IMR-90 (cell line): ENCODE measurements around the gene ANK3. TPM values are rescaled to one million over a fixed set of nuclear protein-coding genes. Genes with fewer than 3 reads are reported as not detected.

Experiments used
- ATAC-seq: fragments of 200-7000 bp; cut with Tn5 transposase; 2 replicates; pipeline ENCODE4 v1.9.1; 2020; ENCODE audit warnings: low read depth, mild to moderate bottlenecking, moderate library complexity
- BruUV-seq: library from RNA; stranded (reverse); fragments of 400-500 nt; replicated peaks from 2 replicates; lab custom pipeline; 2021; lab: Mats Ljungman, UMichigan
- CTCF ChIA-PET: fragments of 300-600 bp; formaldehyde crosslinking; extraction: SDS; loops from one replicate; lab custom pipeline; 2021; ENCODE audit warnings: antibody characterized with exemption; lab: Yijun Ruan, JAX
- POLR2A ChIA-PET: fragments of 300-600 bp; sonication (Branson Sonifier 250); formaldehyde crosslinking; loops from one replicate; lab custom pipeline; 2022; ENCODE audit warnings: antibody characterized with exemption; ENCODE audit not compliant: unreplicated experiment; lab: Charles Lee
- DNase-seq: peaks from one replicate; pipeline ENCODE4 v3.0.0; 2013
- H2AFZ ChIP-seq: replicated peaks from 2 replicates; pipeline ENCODE3; 2013; ENCODE audit warnings: low read length, mild to moderate bottlenecking; ENCODE audit not compliant: poor library complexity
- H2AK5ac ChIP-seq: 2 replicates; pipeline ENCODE4 v1.6.1; 2013; ENCODE audit warnings: low read depth, low read length, inconsistent platforms
- H2AK9ac ChIP-seq: replicated peaks from 2 replicates; pipeline ENCODE3; 2013; ENCODE audit warnings: mild to moderate bottlenecking, low read depth, low read length, moderate library complexity; ENCODE audit not compliant: poor library complexity
- H2BK120ac ChIP-seq: 2 replicates; pipeline ENCODE4 v1.6.1; 2013; ENCODE audit warnings: low read depth, low read length, inconsistent platforms
- H2BK15ac ChIP-seq: 3 replicates; pipeline ENCODE4 v1.6.1; 2013; ENCODE audit warnings: low read depth, low read length, inconsistent platforms
- H2BK20ac ChIP-seq: 2 replicates; pipeline ENCODE4 v1.6.1; 2013; ENCODE audit warnings: low read depth, mild to moderate bottlenecking, inconsistent platforms, low read length, moderate library complexity
- H2BK5ac ChIP-seq: 2 replicates; pipeline ENCODE4 v1.6.1; 2013; ENCODE audit warnings: mild to moderate bottlenecking, low read depth, low read length, inconsistent platforms; ENCODE audit not compliant: poor library complexity, severe bottlenecking
- H3K14ac ChIP-seq: replicated peaks from 2 replicates; pipeline ENCODE4 v1.6.1; 2013; ENCODE audit warnings: low read depth, low read length, inconsistent platforms
- H3K18ac ChIP-seq: 2 replicates; pipeline ENCODE4 v1.6.1; 2013; ENCODE audit warnings: low read depth, low read length, control low read depth
- H3K23ac ChIP-seq: 2 replicates; pipeline ENCODE4 v1.6.1; 2013; ENCODE audit warnings: low read depth, low read length, inconsistent platforms
- H3K27ac ChIP-seq: 2 replicates; pipeline ENCODE4 v1.5.1; 2013; ENCODE audit warnings: mild to moderate bottlenecking, control low read depth, low read length; ENCODE audit not compliant: insufficient read depth
- H3K27me3 ChIP-seq: 2 replicates; pipeline ENCODE4 v1.6.1; 2013; ENCODE audit warnings: low read length; ENCODE audit not compliant: control insufficient read depth, insufficient read depth
- H3K36me3 ChIP-seq: 2 replicates; pipeline ENCODE4 v1.6.1; 2013; ENCODE audit warnings: low read length, mixed read lengths; ENCODE audit not compliant: control insufficient read depth, insufficient read depth
- H3K4ac ChIP-seq: 2 replicates; pipeline ENCODE4 v1.6.1; 2013; ENCODE audit warnings: low read depth, low read length, inconsistent platforms
- H3K4me1 ChIP-seq: 2 replicates; pipeline ENCODE4 v1.6.1; 2013; ENCODE audit warnings: low read length, mixed read lengths; ENCODE audit not compliant: control insufficient read depth, insufficient read depth
- H3K4me2 ChIP-seq: 2 replicates; pipeline ENCODE4 v1.6.1; 2013; ENCODE audit warnings: low read depth, mild to moderate bottlenecking, control low read depth, low read length, moderate library complexity
- H3K4me3 ChIP-seq: 2 replicates; pipeline ENCODE4 v1.5.1; 2013; ENCODE audit warnings: low read depth, mild to moderate bottlenecking, control low read depth, low read length, moderate library complexity; ENCODE audit not compliant: insufficient read depth
- H3K56ac ChIP-seq: 2 replicates; pipeline ENCODE4 v1.6.1; 2013; ENCODE audit warnings: low read length, inconsistent platforms; ENCODE audit not compliant: insufficient read depth; ENCODE audit errors: extremely low read depth
- H3K79me1 ChIP-seq, 2 experiments: 2 replicates each; pipeline ENCODE4 v1.6.1; 2013; ENCODE audit warnings: low read length in 2 of 2, inconsistent platforms in 1 of 2, low read depth in 1 of 2
- H3K9ac ChIP-seq: 2 replicates; pipeline ENCODE4 v1.6.1; 2013; ENCODE audit warnings: low read depth, low read length, control low read depth
- H3K9me1 ChIP-seq: 2 replicates; pipeline ENCODE4 v1.6.1; 2013; ENCODE audit warnings: low read length, inconsistent platforms; ENCODE audit not compliant: insufficient read depth
- H3K9me3 ChIP-seq: 2 replicates; pipeline ENCODE4 v1.6.1; 2013; ENCODE audit warnings: low read length; ENCODE audit not compliant: control insufficient read depth, insufficient read depth
- H4K20me1 ChIP-seq: 2 replicates; pipeline ENCODE4 v1.6.1; 2013; ENCODE audit warnings: low read length, inconsistent platforms; ENCODE audit not compliant: insufficient read depth
- H4K5ac ChIP-seq: 2 replicates; pipeline ENCODE4 v1.6.1; 2013; ENCODE audit warnings: mild to moderate bottlenecking, low read depth, low read length, control low read depth
- H4K8ac ChIP-seq, 2 experiments: 2 replicates each; pipeline ENCODE4 v1.6.1; 2013; ENCODE audit warnings: low read depth in 2 of 2, low read length in 2 of 2, control low read depth in 1 of 2, inconsistent platforms in 1 of 2
- H4K91ac ChIP-seq: 2 replicates; pipeline ENCODE4 v1.6.1; 2013; ENCODE audit warnings: low read depth, low read length, inconsistent platforms; ENCODE audit not compliant: insufficient read depth
- BHLHE40 ChIP-seq: fragments of 150-350 bp; IDR thresholded peaks from 2 replicates; pipeline ENCODE4 v1.6.1; 2016; ENCODE audit warnings: mild to moderate bottlenecking, low read depth, low read length
- CHD1 ChIP-seq: IDR thresholded peaks from 2 replicates; pipeline ENCODE4 v1.6.1; 2012; ENCODE audit warnings: low read depth, low read length, improper control_type of control experiment
- FOS ChIP-seq: fragments of 150-350 bp; IDR thresholded peaks from 2 replicates; pipeline ENCODE4 v1.6.1; 2016; ENCODE audit warnings: low read depth, low read length
- MXI1 ChIP-seq: IDR thresholded peaks from 2 replicates; pipeline ENCODE4 v1.6.1; 2012; ENCODE audit warnings: low read depth, mild to moderate bottlenecking, low read length, moderate library complexity, borderline replicate concordance
- NFE2L2 ChIP-seq: fragments of 150-350 bp; IDR thresholded peaks from 2 replicates; pipeline ENCODE4 v1.6.1; 2016; ENCODE audit warnings: low read depth, mild to moderate bottlenecking, low read length
- POLR2A ChIP-seq: IDR thresholded peaks from 2 replicates; pipeline ENCODE4 v1.6.1; 2012; ENCODE audit warnings: mild to moderate bottlenecking, low read depth, low read length
- RCOR1 ChIP-seq: IDR thresholded peaks from 2 replicates; pipeline ENCODE4 v1.6.1; 2012; ENCODE audit warnings: mild to moderate bottlenecking, low read length, improper control_type of control experiment; ENCODE audit not compliant: insufficient replicate concordance
- WGBS, 2 experiments: methylation state at CpG; one replicate each; pipeline versions ENCODE4 v1.1.5 to v1.1.7; 2013; ENCODE audit warnings: missing lambda C conversion rate in 2 of 2; ENCODE audit not compliant: insufficient read length in 1 of 2; ENCODE audit errors: extremely low coverage in 2 of 2; 5-methylcytosine and 5-hydroxymethylcytosine counted together
- dilution Hi-C: fragments of 300-500 bp; cut with HindIII; formaldehyde crosslinking; loops from one replicate; pipeline ENCODE4 v1.14.3; 2018; ENCODE audit warnings: low sequenced_read_pairs; ENCODE audit not compliant: unreplicated experiment
- in situ Hi-C: fragments of 300-500 bp; cut with MboI; formaldehyde crosslinking; loops from 3 replicates; pipeline ENCODE4 v1.14.3; 2019; ENCODE audit warnings: low sequenced_read_pairs, inconsistent platforms, mixed read lengths
- intact Hi-C: fragments of 100-400 bp; cut with micrococcal nuclease; formaldehyde crosslinking; loops from 2 replicates; pipeline ENCODE4 v1.10.0; 2022
- polyA plus RNA-seq, 3 experiments: library from polyadenylated mRNA; depleted of rRNA; stranded (reverse); fragments of >200 nt; gene quantifications; 2 replicates each; pipeline ENCODE4 v1.2.3, GENCODE V29; 2012; ENCODE audit warnings: low replicate concordance in 1 of 3
- total RNA-seq: library from RNA; depleted of rRNA; stranded (reverse); fragments of >200 nt; gene quantifications from 2 replicates; pipeline ENCODE4 v1.2.3, GENCODE V29; 2012
- TF ChIP-seq, protein P1 (sequence below): conservative IDR thresholded peaks from 2 replicates; pipeline ENCODE4 v1.5.1; 2012; ENCODE audit warnings: mild to moderate bottlenecking, low read depth, low read length, improper control_type of control experiment
- TF ChIP-seq, protein P2 (sequence below): fragments of 150-350 bp; IDR thresholded peaks from 2 replicates; pipeline ENCODE4 v1.6.1; 2016; ENCODE audit warnings: low read depth, mild to moderate bottlenecking, low read length, moderate library complexity, borderline replicate concordance

Gene ANK3
- total and polyA plus RNA-seq, 2 of the 4 experiments (the other 2 are of a cell fraction), result 0.63 to 1.8 TPM

DNA sequence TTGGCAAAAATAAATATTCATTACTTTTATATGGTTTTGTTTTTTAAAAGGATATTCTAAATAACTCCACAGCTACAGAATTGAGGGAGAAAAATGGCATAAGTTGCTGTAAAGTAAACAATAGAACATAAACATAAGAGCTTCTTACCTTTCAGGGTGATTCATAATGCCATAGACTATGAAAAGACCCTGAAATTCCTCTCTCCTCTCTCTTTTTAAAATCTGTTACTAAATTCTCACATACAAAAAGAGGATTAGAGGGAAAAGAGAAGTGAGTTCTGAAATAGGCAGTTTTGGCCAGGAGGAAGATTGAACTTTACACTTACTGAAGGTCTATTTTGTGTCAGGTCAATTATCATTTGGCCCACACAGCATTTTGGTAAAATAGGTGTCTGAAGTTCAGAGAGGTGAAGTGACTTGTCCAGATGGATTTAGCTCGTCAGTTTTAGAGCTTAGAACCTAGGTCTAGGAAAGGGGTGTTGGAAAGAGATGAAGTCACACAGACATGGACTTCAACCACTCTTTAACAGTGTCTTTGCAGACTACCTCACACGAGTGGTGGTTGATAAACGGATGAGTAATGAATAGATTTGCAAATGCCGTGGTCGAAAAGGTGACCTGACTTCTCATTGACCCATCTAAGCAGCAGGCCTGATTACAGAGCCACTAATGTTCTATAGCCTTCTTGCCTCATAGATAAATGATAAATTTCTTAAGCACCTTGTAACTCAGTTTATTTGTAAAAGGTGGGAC is 292.7 kb downstream of the ANK3 start (continued):
- TF ChIP-seq FOS, result no peak

DNA sequence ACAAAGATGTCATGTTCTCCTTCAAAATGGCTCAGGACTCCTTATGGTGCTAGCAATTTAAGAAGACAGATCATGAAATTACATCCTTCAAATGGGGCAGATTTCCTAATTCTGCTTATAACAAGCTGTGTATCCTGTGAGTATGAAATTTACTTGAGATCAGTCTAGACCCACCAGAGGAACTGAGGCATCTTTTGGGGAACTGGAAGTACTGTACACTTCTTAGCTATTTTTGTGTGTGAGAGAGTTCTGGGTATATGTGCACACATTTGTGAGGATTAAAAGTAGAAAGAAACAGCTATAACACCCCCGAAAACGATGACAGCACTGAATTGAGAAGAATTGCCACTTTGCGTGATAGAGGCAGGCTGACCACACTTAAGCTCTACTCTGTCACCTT is 296.4 kb downstream of the ANK3 start:
- ChIA-PET CTCF (interaction anchor here (1.1 kb wide), 1 partner anchor 21 kb away, joined by 4 read pairs; no protein-coding TSS in a partner anchor), POLR2A (no interaction called here)
- in situ Hi-C loops, result no loop called here
- H3K9me1 ChIP-seq, result no peaks in the 10 kb centered on the region
- intact Hi-C loops, result no loop called here
- H4K5ac ChIP-seq, result no peak overlapping the region
- no peak overlapping the region for H3K14ac ChIP-seq
- H3K27ac ChIP-seq, result no peak overlapping the region
- no peak overlapping the region for H2BK5ac ChIP-seq
- H3K36me3 ChIP-seq, result no peaks in the 10 kb centered on the region
- H3K27me3 ChIP-seq, result peaks cover 1% of the 10 kb centered on the region; the same call in 1 of the 2 replicates
- H2BK20ac ChIP-seq, result no peak overlapping the region
- dilution Hi-C loops, result no loop called here
- no peak overlapping the region for H2BK15ac ChIP-seq
- no peak overlapping the region for H3K4me3 ChIP-seq
- no peak overlapping the region for H3K23ac ChIP-seq
- ATAC-seq (no peak), DNase-seq (no peak)
- H2AK5ac ChIP-seq, result no peak overlapping the region
- H2AK9ac ChIP-seq, result no peak overlapping the region
- no peak overlapping the region for H3K9ac ChIP-seq
- H2AFZ ChIP-seq, result no peak overlapping the region
- no CpG with 5 or more reads among the region's 3 CpGs for WGBS, 2 experiments
- no peak overlapping the region for H2BK120ac ChIP-seq
- H3K18ac ChIP-seq, result no peak overlapping the region
- no peaks in the 10 kb centered on the region for H3K9me3 ChIP-seq
- H3K79me1 ChIP-seq, result no peaks in the 10 kb centered on the region
- no peaks in the 10 kb centered on the region for H4K20me1 ChIP-seq
- peaks cover 1% of the 10 kb centered on the region; the same call in 1 of the 2 replicates for H3K4me1 ChIP-seq
- H3K4ac ChIP-seq, result no peak overlapping the region
- TF ChIP-seq, protein P1, sequence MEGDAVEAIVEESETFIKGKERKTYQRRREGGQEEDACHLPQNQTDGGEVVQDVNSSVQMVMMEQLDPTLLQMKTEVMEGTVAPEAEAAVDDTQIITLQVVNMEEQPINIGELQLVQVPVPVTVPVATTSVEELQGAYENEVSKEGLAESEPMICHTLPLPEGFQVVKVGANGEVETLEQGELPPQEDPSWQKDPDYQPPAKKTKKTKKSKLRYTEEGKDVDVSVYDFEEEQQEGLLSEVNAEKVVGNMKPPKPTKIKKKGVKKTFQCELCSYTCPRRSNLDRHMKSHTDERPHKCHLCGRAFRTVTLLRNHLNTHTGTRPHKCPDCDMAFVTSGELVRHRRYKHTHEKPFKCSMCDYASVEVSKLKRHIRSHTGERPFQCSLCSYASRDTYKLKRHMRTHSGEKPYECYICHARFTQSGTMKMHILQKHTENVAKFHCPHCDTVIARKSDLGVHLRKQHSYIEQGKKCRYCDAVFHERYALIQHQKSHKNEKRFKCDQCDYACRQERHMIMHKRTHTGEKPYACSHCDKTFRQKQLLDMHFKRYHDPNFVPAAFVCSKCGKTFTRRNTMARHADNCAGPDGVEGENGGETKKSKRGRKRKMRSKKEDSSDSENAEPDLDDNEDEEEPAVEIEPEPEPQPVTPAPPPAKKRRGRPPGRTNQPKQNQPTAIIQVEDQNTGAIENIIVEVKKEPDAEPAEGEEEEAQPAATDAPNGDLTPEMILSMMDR, result no peak
- no peak for TF ChIP-seq NFE2L2
- TF ChIP-seq POLR2A, result no peak
- TF ChIP-seq CHD1, result no peak
- TF ChIP-seq, protein P2, sequence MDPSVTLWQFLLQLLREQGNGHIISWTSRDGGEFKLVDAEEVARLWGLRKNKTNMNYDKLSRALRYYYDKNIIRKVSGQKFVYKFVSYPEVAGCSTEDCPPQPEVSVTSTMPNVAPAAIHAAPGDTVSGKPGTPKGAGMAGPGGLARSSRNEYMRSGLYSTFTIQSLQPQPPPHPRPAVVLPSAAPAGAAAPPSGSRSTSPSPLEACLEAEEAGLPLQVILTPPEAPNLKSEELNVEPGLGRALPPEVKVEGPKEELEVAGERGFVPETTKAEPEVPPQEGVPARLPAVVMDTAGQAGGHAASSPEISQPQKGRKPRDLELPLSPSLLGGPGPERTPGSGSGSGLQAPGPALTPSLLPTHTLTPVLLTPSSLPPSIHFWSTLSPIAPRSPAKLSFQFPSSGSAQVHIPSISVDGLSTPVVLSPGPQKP, result no peak
- no peak for TF ChIP-seq MXI1
- no peak for TF ChIP-seq BHLHE40
- TF ChIP-seq FOS, result no peak
- TF ChIP-seq RCOR1, result no peak
- no peak overlapping the region for H3K4me2 ChIP-seq
- no peak overlapping the region for H4K91ac ChIP-seq
- no peak overlapping the region for H4K8ac ChIP-seq
- BruUV-seq, result no TSS peak
- no peak overlapping the region for H3K56ac ChIP-seq
